ENCODE data around the gene TOMM40L. TPM values are rescaled to one million over a fixed set of nuclear protein-coding genes. Genes with fewer than 3 reads are reported as not detected.

The TOMM40L gene
- 12.1 and 12.7 TPM in 2 replicates for total RNA-seq

DNA sequence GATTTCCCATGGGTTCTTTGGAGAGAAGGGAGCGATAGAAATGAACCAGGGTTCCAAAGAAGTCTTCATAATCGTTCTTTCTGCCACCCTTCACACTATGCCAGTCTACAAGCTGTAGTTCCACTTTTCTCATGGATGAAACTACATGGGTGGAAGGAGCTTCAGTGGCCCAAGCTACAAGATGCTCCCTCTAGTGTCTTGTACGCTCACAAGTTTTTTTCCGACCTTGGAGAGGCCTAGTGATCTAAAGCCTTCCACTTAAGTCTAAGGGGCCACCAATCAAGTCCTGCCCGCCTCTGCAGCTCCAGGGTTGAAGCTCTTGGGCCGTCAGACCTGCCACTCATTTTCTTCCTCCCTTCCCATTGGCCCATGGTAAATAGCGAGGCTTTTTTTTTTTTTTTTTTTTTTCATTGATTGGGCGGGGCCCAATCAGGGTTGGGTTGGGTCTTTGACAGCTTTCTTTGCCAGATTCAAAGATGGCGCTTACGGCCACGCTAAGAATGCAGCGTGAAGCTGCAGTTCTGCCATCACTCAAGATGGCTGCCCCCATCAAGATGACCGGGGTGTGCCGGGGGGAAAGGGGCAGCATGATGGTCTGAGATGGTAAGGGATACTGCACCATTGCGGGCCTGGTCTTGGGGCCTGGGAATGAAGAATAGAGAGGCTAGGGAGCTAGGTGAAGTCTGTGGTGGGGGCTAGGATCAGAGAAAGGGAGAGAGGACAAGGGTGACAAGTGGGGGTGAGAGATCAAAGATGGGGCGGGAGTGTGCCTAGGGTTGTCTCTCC, at the start of gene TOMM40L:
Gene TOMM40L (plus strand): TSS at position 527 of the 786 bp plus-strand sequence. CDS start 430 bp downstream, outside the sequence.

GRCh38 chr1:161177112-161177935, 48.5 kb upstream of the TOMM40L start, which contains the start of gene B4GALT3:
Gene B4GALT3 (minus strand): TSS chr1:161177507. CDS start chr1:161176060, 1,447 bp downstream.

DNA sequence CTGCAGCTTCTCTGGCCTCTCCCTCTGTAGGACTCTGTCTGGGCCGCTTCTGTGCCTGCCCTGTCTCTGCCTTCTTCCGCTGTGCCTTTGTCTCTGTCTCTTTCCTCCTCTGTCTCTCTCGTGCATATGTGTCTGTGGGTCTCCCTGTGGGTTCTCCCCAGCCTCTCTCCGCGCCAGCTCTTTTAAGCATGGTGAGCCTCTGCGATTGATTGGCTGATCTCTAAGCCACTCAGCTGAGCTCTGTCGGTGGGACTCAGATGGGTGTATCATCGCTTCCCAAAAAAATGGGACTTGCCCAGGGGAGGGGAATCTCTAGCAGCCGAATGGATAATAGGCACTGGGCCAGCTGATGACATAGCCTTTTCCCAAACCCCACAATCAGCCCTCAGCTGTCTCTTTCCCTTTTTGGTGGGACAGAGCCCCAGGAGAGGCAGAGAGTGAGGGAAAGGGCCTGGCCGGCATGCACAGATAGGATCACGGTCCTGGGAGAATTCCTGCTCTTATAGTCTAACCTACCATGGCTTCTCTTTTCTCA, 26.9 kb upstream of the TOMM40L start, which contains the start of gene ADAMTS4:
Gene ADAMTS4 (minus strand): TSS at position 158 of the 535 bp plus-strand sequence. CDS start 427 bp downstream, outside the sequence.

GRCh38 chr1:161201836-161202712, 23.8 kb upstream of the TOMM40L start, which contains the start of gene NDUFS2:
Gene NDUFS2 (plus strand): TSS chr1:161202367. CDS start chr1:161202386, 19 bp downstream.

DNA sequence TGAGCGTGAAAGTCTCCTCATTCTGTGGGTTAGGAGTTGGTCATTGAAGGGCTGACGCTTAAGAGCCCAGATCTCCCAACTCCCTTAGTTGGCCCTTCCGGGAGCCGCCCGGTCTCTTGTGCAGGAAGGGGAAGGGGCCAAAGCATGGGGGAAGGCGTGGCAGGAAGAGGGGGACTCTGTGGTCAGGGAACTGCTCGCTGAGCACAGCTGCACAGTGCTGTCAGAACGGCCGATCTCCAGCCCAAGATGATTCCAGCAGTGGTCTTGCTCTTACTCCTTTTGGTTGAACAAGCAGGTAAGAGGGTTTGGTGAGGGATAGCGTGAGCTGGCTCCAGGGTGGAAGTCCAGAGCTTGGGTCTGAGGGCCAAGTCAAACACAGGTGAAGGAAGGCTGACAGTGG, 10.8 kb upstream of the TOMM40L start, which contains the start of gene FCER1G:
Gene FCER1G (plus strand): TSS at position 220 of the 400 bp plus-strand sequence. CDS start 27 bp downstream, at position 247.

DNA sequence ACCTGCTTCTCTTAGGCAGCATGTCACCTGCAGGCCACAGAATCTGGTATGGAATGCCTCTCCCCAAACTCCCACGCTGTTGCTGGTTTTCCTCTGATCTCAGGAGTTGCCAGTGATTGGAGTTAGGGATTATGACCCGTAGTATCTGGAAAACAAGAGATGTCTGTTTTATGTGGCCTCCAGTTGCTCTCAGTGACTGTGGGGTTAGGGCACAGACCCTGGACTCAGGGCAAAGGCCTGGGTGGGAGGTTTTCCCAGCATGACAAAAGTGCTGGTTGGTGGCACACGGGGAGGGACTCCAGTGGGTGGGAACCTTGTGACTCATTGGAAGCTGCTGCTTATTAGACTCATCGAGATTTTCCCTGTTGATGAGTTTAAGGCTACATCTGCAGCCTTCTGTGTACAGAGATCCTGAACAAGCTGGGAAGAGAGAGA, 12.2 kb downstream of the TOMM40L start, which contains the start of gene NR1I3:
Gene NR1I3 (minus strand): TSS at position 165 of the 435 bp plus-strand sequence. CDS start 1,638 bp downstream, outside the sequence.

GRCh38 chr1:161258439-161259344, 32.8 kb downstream of the TOMM40L start, which contains the start of gene PCP4L1:
Gene PCP4L1 (plus strand): TSS chr1:161258745. CDS start chr1:161258975, 230 bp downstream.

Other genes with a start within 250 kb of the TOMM40L start
- 7.0 and 19.7 TPM in 2 replicates for gene F11R, start 204.9 kb upstream of the TOMM40L start, total RNA-seq
- gene TSTD1, start 187.1 kb upstream of the TOMM40L start, total RNA-seq = 14.4 and 14.6 TPM in 2 replicates
- gene USF1, start 180.1 kb upstream of the TOMM40L start, total RNA-seq = 26.8 and 27.8 TPM in 2 replicates
- not detected in 2 replicates for gene ARHGAP30, start 156.2 kb upstream of the TOMM40L start, total RNA-seq
- gene NECTIN4, start 136.5 kb upstream of the TOMM40L start, total RNA-seq = 0.65 and 0.72 TPM in 2 replicates
- gene KLHDC9, start 127.7 kb upstream of the TOMM40L start, total RNA-seq = 0.96 and 1.0 TPM in 2 replicates
- gene PFDN2, start 108.0 kb upstream of the TOMM40L start, total RNA-seq = 32.3 and 71.8 TPM in 2 replicates
- 35.5 and 44.5 TPM in 2 replicates for gene NIT1, start 108.0 kb upstream of the TOMM40L start, total RNA-seq
- gene DEDD, start 93.4 kb upstream of the TOMM40L start, total RNA-seq = 22.4 and 25.6 TPM in 2 replicates
- 52.1 and 70.3 TPM in 2 replicates for gene UFC1, start 72.1 kb upstream of the TOMM40L start, total RNA-seq
- gene USP21, start 66.6 kb upstream of the TOMM40L start, total RNA-seq = 12.3 and 24.3 TPM in 2 replicates
- gene PPOX, start 59.6 kb upstream of the TOMM40L start, total RNA-seq = 10.9 and 12.7 TPM in 2 replicates
- gene B4GALT3, start 48.6 kb upstream of the TOMM40L start, total RNA-seq = 30.5 and 33.3 TPM in 2 replicates
- 7.4 and 11.0 TPM in 2 replicates for gene ADAMTS4, start 27.0 kb upstream of the TOMM40L start, total RNA-seq
- gene NDUFS2, start 23.7 kb upstream of the TOMM40L start, total RNA-seq = 109 and 222 TPM in 2 replicates
- gene FCER1G, start 10.8 kb upstream of the TOMM40L start, total RNA-seq = 0.26 and 6.1 TPM in 2 replicates
- not detected in 2 replicates for gene APOA2, start 2.4 kb upstream of the TOMM40L start, total RNA-seq
- gene NR1I3, start 12.1 kb downstream of the TOMM40L start, total RNA-seq = not detected in 2 replicates
- not detected in 2 replicates for gene PCP4L1, start 32.7 kb downstream of the TOMM40L start, total RNA-seq
- 1.4 and 2.1 TPM in 2 replicates for gene MPZ, start 83.9 kb downstream of the TOMM40L start, total RNA-seq
- gene SDHC, start 88.3 kb downstream of the TOMM40L start, total RNA-seq = 27.5 and 52.1 TPM in 2 replicates
- not detected in 2 replicates for gene CFAP126, start 141.8 kb downstream of the TOMM40L start, total RNA-seq

Data from epithelial cell of alveolus of lung (primary cell).